Body of pancreas (tissue), 4 donors: Measurements from ENCODE around the gene FAM184B. TPM values are rescaled to one million over a fixed set of nuclear protein-coding genes. Genes with fewer than 3 reads are reported as not detected.
A peak's percentile ranks its signal among the peaks of the same experiment; 100 is the strongest.

ENCODE experiments used
- ATAC-seq: fragments of 150-250 bp; one replicate; pipeline ENCODE4 v1.9.1; 2016
- DNase-seq, 4 donors: peaks; one replicate each; pipeline ENCODE4 v3.0.0-alpha.2; 2019
- H3K27ac ChIP-seq, 4 donors: fragments of 200-600 bp; sonication (generic); 1 replicate in 3 of 4; 2 replicates in 1 of 4; pipeline versions ENCODE4 v1.5.1 to v1.6.1; 2016 to 2019; ENCODE audit warnings: mild to moderate bottlenecking in 1 of 4, mixed read lengths in 1 of 4, moderate library complexity in 1 of 4
- H3K27me3 ChIP-seq, 2 donors: fragments of 200-600 bp; sonication (generic); one replicate each; pipeline ENCODE4 v1.6.0; 2016; ENCODE audit warnings: mild to moderate bottlenecking in 1 of 2
- H3K36me3 ChIP-seq, 2 donors: fragments of 200-600 bp; sonication (generic); replicated peaks in 1 of 2; 2 replicates each; pipeline ENCODE4 v1.5.1; 2016; ENCODE audit warnings: low read depth in 2 of 2; ENCODE audit not compliant: insufficient read depth in 1 of 2
- H3K4me1 ChIP-seq: fragments of 200-600 bp; sonication (generic); one replicate; pipeline ENCODE4 v1.6.0; 2016
- H3K4me3 ChIP-seq, 2 donors: fragments of 200-600 bp; sonication (generic); 1 replicate in 1 of 2; 2 replicates in 1 of 2; pipeline ENCODE4 v1.5.1; 2016 to 2019
- H3K9me3 ChIP-seq, 3 donors: fragments of 200-600 bp; sonication (generic); 1 replicate in 2 of 3; 2 replicates in 1 of 3; pipeline ENCODE4 v1.5.1; 2016
- CTCF ChIP-seq, 7 experiments: fragments of 450-650 bp in 4 of 7; fragments of 200-600 bp in 3 of 7; sonication (generic) in 3 of 7; IDR thresholded peaks; one replicate each; pipeline ENCODE4 v1.5.1; 2016 to 2019; ENCODE audit warnings: antibody characterized with exemption in 7 of 7
- POLR2A ChIP-seq, 3 donors: fragments of 450-650 bp; IDR thresholded peaks; one replicate each; pipeline ENCODE4 v1.6.1; 2016; ENCODE audit warnings: antibody characterized with exemption in 3 of 3, mild to moderate bottlenecking in 2 of 3
- WGBS, 2 donors: methylation state at CpG; one replicate each; pipeline ENCODE4 v1.1.5; 2017; 5-methylcytosine and 5-hydroxymethylcytosine counted together
- intact Hi-C: fragments of 100-400 bp; cut with DNase I; formaldehyde crosslinking; loops from one replicate; pipeline ENCODE4 v1.15.1; 2023
- total RNA-seq, 2 donors: library from RNA; depleted of rRNA; stranded (reverse); fragments of >200 nt; gene quantifications; one replicate each; pipeline ENCODE4 v1.1.0, GENCODE V29; 2016

FAM184B gene
- total RNA-seq, 2 donors from 2014 or later, result not detected

- Histone ChIP-seq H3K4me3 (no peak overlapping the region), H3K9me3 (no peaks in the 10 kb centered on the region), H3K4me1 (no peaks in the 10 kb centered on the region), H3K27ac (no peak overlapping the region), H3K27me3 (no peaks in the 10 kb centered on the region), H3K36me3 (no peaks in the 10 kb centered on the region)
- DNase-seq, result no peak
- no peak for ATAC-seq
- 73 to 82% methylated on average over 2 of the region's 2 CpGs for WGBS, 2 donors
- intact Hi-C loops, result no loop called here
- no peak for TF ChIP-seq CTCF (IDR thresholded peaks at IDR 0.05)
- no peak for TF ChIP-seq POLR2A (IDR thresholded peaks at IDR 0.05)
Measured at GRCh38 chr4:17736484-17736883, 44.9 kb downstream of the FAM184B start.

- WGBS, 2 donors, result 52 to 55% methylated on average over 2 of the region's 2 CpGs
Measured at GRCh38 chr4:17726911-17727310, 54.5 kb downstream of the FAM184B start.

GRCh38 chr4:17723648-17724047, 57.8 kb downstream of the FAM184B start:
- Histone ChIP-seq H3K4me1 (no peaks in the 10 kb centered on the region), H3K9me3 (no peaks in the 10 kb centered on the region), H3K27me3 (no peaks in the 10 kb centered on the region), H3K36me3 (no peaks in the 10 kb centered on the region), H3K4me3 (no peak overlapping the region), H3K27ac (no peak overlapping the region)
- ATAC-seq (no peak), DNase-seq (no peak)
- TF ChIP-seq POLR2A (IDR thresholded peaks at IDR 0.05) (no peak), CTCF (IDR thresholded peaks at IDR 0.05) (no peak)
- WGBS, 2 donors, result 59 to 71% methylated on average over 7 of the region's 7 CpGs
- intact Hi-C loops, result no loop called here

More at GRCh38 chr4:17726911-17727310, 54.5 kb downstream of the FAM184B start:
- DNase-seq (no peak), ATAC-seq (no peak)
- no peaks in the 10 kb centered on the region for H3K27me3 ChIP-seq
- intact Hi-C loops, result no loop called here
- no peaks in the 10 kb centered on the region for H3K4me1 ChIP-seq
- H3K9me3 ChIP-seq, result no peaks in the 10 kb centered on the region
- H3K4me3 ChIP-seq, result no peak overlapping the region
- H3K27ac ChIP-seq, result no peak overlapping the region
- H3K36me3 ChIP-seq, result no peaks in the 10 kb centered on the region
- TF ChIP-seq CTCF (IDR thresholded peaks at IDR 0.05) (no peak), POLR2A (IDR thresholded peaks at IDR 0.05) (no peak)

- Histone ChIP-seq H3K9me3 (no peaks in the 10 kb centered on the region), H3K36me3 (no peaks in the 10 kb centered on the region), H3K4me3 (no peak overlapping the region), H3K4me1 (no peaks in the 10 kb centered on the region), H3K27me3 (no peaks in the 10 kb centered on the region), H3K27ac (no peak overlapping the region)
- DNase-seq (no peak), ATAC-seq (no peak)
- intact Hi-C loops, result no loop called here
- 29 to 37% methylated on average over 3 of the region's 3 CpGs for WGBS, 2 donors
- TF ChIP-seq POLR2A (IDR thresholded peaks at IDR 0.05), result no peak
- no peak for TF ChIP-seq CTCF (IDR thresholded peaks at IDR 0.05)
Measured at GRCh38 chr4:17722356-17722700, 59.1 kb downstream of the FAM184B start.

GRCh38 chr4:17721496-17722355, 59.7 kb downstream of the FAM184B start:
- 72 to 78% methylated on average over 16 of the region's 16 CpGs for WGBS, 2 donors
- no peaks in the 10 kb centered on the region for H3K9me3 ChIP-seq
- DNase-seq (peak in 1 of 4 donors; percentile 1), ATAC-seq (peak; percentile 21)
- H3K27me3 ChIP-seq, result no peaks in the 10 kb centered on the region
- H3K27ac ChIP-seq, result no peak overlapping the region
- H3K4me3 ChIP-seq, result no peak overlapping the region
- no peaks in the 10 kb centered on the region for H3K36me3 ChIP-seq
- no peaks in the 10 kb centered on the region for H3K4me1 ChIP-seq
- TF ChIP-seq POLR2A (IDR thresholded peaks at IDR 0.05) (no peak), CTCF (IDR thresholded peaks at IDR 0.05) (no peak)
- intact Hi-C loops, result no loop called here
